Measurements from ENCODE around the gene KIAA1217.
"Not testable (repeated sequence)": the region's sequence is repeated elsewhere in the genome, so short reads cannot be mapped to it uniquely, and the experiment has no call there.

Gene KIAA1217

DNA sequence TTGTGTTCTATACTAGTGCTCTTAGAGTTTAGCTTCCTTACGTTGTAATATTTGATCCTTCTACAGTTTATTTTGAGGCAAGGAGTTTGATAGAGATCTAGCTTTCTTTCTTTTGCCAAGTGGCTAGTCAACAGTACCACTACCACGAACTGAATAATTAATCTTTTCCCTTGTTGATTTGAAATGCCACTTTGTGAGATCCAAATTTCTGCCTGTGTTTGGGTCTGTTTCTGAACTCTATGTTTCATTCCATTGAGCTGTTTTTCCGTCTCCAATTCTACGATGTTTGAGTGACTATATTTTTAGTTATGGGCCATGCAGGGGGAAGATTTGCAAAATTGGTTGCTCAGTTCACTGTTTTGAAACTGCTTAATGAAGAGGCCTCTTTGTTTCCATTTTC is 134.7 kb downstream of the KIAA1217 start:
- TF ChIP-seq, protein P1, sequence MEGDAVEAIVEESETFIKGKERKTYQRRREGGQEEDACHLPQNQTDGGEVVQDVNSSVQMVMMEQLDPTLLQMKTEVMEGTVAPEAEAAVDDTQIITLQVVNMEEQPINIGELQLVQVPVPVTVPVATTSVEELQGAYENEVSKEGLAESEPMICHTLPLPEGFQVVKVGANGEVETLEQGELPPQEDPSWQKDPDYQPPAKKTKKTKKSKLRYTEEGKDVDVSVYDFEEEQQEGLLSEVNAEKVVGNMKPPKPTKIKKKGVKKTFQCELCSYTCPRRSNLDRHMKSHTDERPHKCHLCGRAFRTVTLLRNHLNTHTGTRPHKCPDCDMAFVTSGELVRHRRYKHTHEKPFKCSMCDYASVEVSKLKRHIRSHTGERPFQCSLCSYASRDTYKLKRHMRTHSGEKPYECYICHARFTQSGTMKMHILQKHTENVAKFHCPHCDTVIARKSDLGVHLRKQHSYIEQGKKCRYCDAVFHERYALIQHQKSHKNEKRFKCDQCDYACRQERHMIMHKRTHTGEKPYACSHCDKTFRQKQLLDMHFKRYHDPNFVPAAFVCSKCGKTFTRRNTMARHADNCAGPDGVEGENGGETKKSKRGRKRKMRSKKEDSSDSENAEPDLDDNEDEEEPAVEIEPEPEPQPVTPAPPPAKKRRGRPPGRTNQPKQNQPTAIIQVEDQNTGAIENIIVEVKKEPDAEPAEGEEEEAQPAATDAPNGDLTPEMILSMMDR (IDR thresholded peaks at IDR 0.05; ENCODE audit: low read depth, low read length, missing control alignments), result no peak
- H3K4me3 ChIP-seq (ENCODE audit: low read depth, low read length), result no peak overlapping the region
- in situ Hi-C loops (cut with HindIII; ENCODE audit: low sequenced_read_pairs), result no loop called here
- no peak for DNase-seq (ENCODE audit: low read depth)

DNA sequence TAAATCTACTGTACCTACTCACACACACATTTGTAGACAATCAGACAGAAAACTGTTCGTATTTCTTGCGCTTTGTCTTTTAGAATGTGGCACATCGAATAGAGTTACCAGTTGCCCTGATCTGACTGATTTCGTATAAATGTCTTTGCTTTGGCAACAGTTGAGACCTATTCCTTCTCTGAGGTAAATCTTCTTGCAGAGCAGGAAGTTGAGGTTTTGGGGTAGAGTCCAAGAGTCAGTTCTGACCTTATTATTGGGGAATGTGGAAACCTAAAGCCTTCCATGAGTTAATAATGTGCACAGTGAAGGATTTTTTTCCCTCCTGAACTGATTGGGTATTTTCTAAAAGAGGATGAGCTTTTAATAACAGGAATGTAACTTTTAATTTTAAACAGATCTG is 135.3 kb downstream of the KIAA1217 start:
- in situ Hi-C loops (cut with HindIII; ENCODE audit: low sequenced_read_pairs), result no loop called here
- DNase-seq (ENCODE audit: low read depth), result peak; percentile 99
- no peak overlapping the region for H3K4me3 ChIP-seq (ENCODE audit: low read depth, low read length)
- TF ChIP-seq, protein P1 (IDR thresholded peaks at IDR 0.05; ENCODE audit: low read depth, low read length, missing control alignments), result no peak

DNA sequence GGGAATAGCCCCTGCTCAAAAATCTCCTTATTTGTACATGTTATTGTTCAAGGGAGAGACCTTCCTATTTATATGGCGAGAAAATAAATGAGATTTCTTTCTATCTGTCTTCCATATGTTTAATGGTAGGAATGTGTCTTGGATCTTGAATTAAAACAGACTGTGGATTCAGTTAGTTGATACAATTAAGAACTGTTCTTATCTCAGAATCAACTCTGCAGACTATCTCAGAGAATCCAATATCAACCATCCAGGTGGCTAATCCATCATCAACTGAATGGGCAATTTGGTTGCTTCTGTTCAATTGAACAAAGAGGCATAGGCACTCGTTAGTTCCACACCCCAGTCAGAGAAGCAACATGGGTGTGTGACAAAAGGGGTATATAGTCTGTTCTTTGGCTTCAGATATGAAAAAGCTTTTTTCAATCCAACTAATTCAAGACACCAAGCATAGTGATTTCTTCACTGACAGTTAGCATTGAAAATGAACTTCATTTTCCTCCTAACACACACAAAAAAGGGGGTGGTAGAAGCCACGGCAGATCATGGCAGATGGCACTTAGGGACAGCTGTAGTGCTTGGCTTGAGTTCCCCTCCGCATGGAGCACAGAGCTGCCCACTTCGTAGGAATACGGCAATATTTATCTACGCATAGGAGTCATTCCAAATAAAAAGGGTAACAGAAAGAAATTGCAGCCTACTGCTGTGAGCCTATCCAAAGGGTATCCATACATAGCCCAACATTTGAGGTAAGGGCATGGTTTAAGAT is 135.9 kb downstream of the KIAA1217 start:
- in situ Hi-C loops (cut with HindIII; ENCODE audit: low sequenced_read_pairs), result no loop called here
- no peak overlapping the region for H3K4me3 ChIP-seq (ENCODE audit: low read depth, low read length)
- no peak for DNase-seq (ENCODE audit: low read depth)
- TF ChIP-seq, protein P1 (IDR thresholded peaks at IDR 0.05; ENCODE audit: low read depth, low read length, missing control alignments), result no peak

DNA sequence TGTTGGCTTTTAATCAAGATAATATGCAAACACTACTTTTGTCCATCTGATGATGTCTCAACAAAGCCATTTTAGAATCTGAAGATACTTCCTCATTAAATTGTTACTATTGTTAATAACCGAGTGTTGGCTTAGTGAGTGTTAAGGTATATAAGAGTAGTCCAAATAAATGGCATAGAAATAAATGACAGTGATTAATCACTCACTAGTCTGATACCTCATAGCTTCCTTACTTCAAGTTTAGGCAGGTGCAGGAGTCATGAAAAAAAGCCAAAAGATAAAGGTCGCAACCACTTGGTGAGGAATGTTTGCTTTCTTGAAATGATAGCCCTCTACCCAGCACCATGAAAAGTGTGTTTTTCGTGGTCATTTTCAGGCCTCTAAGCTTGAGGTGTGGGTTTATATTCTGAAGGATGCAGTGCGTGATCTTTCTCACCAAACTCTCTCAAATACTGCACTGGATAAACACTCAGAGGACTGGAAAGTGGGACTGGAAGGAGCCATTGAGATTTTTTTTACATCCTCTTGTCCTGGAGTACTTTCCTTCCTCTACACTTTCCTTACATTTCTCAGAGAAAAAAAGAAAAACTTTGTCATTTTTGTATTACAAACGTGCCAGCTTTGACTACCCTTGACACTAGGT is 138.1 kb downstream of the KIAA1217 start:
- no peak for DNase-seq (ENCODE audit: low read depth)
- no peak overlapping the region for H3K4me3 ChIP-seq (ENCODE audit: low read depth, low read length)
- TF ChIP-seq, protein P1 (IDR thresholded peaks at IDR 0.05; ENCODE audit: low read depth, low read length, missing control alignments), result no peak
- in situ Hi-C loops (cut with HindIII; ENCODE audit: low sequenced_read_pairs), result no loop called here

DNA sequence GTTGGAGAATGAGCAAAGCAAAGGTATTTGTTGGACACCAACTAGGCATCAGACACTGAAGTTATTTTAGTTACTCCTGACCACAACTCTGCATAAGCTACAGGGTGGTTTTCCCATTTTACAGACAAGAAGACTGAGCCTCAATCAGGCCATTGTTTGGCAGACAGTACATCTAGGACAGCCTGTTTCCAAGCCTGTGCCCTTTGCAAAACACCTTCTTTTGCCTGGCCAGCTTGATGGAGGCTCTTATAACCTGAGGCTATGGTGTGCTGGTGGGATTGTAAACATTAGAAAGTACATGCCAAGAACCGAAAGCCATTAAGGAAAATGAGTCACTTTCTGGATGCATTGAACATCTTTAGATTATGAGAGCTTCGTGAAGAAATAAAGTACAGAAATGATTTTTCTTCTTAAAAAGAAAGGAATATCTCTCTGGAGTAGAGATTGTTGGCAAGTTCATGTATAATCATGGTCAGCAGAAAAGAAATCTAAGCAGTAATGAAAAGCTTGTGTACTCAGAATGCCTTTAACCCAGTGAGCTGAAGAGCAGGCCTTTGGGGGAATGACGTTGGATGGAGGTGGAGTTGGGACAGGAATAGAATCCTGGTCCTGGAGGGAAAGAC is 140.6 kb downstream of the KIAA1217 start:
- TF ChIP-seq, protein P1 (IDR thresholded peaks at IDR 0.05; ENCODE audit: low read depth, low read length, missing control alignments), result no peak
- H3K4me3 ChIP-seq (ENCODE audit: low read depth, low read length), result no peak overlapping the region
- peak; percentile 56 for DNase-seq (ENCODE audit: low read depth)
- in situ Hi-C loops (cut with HindIII; ENCODE audit: low sequenced_read_pairs), result no loop called here

DNA sequence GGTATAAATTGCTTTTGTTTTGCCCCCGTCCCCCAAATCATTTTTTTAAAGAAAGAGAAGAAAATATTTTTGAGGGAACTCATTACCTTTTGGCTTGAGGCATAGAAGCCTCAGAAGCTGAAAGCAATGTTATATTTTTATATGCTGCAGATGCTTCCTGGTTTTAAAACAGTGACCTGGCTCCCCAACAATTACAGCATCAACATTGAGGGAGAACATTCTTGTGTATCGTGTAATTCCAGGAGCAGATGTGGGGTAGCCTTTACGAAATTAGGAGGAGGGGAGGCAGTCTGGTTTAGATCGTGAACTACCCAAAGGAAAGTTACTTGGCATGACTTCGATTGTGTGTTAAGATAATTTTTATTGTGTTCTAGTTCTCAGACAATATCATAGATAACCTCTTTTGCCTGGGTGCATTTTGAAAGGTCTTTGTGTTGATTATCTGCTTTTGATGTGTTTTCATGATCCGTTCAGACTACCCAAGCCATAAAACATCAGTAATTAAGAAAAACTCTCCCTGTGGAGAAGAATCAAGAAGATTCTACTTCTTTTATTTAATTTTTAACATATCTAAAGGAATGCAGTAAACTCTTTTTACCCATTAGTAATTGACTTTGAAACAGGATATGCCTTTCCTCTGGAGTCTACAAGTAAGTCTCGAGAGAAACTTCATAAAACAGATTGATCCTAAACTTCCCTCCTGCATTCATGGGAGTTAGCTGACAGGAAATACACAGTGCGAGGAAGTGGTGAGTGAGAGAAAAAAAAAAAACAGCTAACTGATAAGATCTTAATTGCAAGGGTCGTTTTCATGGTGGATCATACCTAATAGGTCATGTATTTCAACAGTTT is 141.4 kb downstream of the KIAA1217 start:
- peak; percentile 41 for DNase-seq (ENCODE audit: low read depth)
- H3K4me3 ChIP-seq (ENCODE audit: low read depth, low read length), result no peak overlapping the region
- TF ChIP-seq, protein P1 (IDR thresholded peaks at IDR 0.05; ENCODE audit: low read depth, low read length, missing control alignments), result no peak
- in situ Hi-C loops (cut with HindIII; ENCODE audit: low sequenced_read_pairs), result no loop called here

DNA sequence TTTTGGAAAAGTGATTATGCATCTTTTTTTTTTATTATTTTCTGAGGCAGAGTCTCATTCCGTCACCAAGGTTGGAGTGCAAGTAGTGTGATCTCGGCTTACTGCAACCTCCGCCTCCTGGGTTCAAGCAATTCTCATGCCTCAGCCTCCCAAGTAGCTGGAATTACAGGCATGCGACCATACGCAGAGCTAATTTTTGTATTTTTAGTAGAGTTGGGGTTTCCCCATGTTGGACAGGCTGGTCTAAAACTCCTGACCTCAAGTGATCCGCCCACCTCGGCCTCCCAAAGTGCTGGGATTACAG is 141.9 kb downstream of the KIAA1217 start:
- in situ Hi-C loops (cut with HindIII; ENCODE audit: low sequenced_read_pairs); H3K4me3 ChIP-seq (ENCODE audit: low read depth, low read length); DNase-seq (ENCODE audit: low read depth): not testable (repeated sequence)

All from astrocyte of the cerebellum (primary cell).